DMS114 treated with DMSO at 0.1 percent for 48 hours (cell line): ENCODE data around the gene CALML3.
"Not testable (repeated sequence)": the region's sequence is repeated elsewhere in the genome, so short reads cannot be mapped to it uniquely, and the experiment has no call there.

Experiments
- DNase-seq: peaks from one replicate; lab custom pipeline; 2025; ENCODE audit not compliant: unreplicated experiment; lab: John Stamatoyannopoulos, UW

Gene CALML3

DNA sequence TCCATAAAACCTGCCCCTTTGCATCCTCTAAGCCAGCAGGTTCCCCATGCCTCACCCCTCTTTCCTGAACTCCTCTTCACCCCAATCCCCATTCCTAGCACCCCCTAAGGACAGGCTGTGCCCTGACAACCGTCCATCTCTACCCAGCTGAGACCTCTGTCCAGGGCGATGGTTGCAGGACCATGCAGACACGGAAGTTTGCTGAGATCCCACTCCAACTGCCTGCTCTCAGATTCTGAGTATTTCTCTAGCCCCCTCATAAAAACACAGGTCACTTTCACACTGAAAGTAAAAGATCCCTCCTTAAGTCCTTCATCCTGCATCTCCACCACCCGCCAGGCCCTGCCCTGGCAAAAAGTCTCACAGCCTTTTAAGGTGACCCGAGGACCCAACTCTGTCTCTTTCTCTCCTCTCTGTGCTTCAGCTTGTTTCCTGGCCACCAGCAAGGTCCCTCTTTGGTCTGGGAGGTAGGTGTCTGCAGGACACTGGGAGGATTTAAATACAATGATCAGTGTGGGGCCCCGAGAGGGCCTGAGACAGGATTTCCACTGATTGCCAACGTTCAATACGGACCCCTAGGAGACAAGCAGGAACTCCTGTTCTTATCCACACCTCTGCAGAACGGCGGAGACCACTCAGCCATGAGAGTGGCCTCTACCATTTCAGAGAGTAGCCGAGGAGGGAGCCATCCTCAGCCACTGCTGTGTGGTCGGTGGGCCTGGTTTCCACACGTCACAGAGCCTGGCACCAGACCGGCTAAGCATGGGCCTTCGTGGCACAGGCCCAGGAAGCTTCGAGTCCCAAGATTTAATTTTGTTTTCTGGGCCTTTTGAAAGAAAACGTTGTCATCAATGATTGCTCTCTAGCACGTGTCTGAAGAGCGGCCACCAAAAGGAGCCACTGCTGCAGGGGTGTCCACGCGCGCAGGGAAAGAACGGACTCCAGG is 27.9 kb downstream of the CALML3 start:
- DNase-seq, result no peak

DNA sequence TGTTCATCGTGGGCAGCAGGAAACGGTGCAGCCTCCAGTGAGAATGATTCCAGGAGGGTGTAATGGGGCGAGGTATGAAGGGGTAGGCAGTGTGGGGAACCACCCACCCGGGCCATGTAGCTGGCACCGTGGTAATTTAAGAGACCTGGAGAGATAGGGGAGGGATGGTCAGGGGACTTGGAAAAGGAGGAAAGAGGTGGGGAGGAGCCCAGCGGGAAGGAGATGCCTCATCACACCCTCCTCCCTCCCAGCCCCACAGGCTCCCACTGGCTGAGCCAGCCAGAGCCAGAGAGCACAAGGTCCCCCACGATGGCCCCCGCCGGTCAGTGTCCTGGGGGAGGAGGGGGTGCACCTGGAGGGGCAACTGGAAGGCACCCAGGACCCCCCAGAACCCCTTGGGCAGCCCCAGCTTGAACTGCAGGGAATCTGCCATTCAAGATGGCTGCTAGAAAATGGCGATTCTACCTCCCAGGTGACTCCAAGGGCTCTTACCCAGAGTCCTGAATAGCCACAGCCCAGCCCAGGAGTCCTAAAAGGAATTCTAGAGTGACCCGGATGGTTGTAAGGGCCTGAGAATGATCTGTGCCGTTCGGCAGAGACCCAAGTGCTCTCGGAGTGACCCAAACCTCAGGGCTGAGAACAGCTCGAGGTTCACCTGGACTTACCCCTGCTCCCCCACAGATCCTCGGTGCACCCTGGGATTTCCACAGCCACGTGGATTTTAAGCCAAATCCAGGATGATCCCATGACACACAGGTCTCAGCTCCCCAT is 28.8 kb downstream of the CALML3 start:
- no peak for DNase-seq

DNA sequence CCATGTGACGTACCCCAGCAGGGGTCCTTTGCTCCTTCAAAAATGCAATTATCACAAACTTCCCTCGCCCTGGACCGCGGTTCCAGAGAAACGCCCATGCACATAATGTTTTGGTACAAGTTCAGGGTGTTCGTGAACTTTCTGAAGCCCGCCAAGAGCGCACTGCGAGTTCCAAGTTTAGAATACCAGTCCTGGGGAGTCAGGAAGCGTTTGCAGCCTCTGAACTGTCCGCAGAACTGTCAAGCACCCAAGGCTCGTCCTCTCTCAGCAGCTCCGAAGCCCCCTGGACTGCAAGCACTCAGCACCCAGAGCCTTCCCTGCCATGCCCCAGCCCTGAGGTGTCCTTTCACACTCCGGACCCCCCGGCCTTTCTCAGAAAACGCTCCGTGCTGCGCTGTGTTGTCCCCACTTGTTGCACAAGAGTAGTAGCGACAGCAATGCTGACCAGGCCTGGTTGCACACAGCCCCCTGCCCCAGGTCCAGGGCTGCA is 30.3 kb downstream of the CALML3 start:
- DNase-seq, result no peak

DNA sequence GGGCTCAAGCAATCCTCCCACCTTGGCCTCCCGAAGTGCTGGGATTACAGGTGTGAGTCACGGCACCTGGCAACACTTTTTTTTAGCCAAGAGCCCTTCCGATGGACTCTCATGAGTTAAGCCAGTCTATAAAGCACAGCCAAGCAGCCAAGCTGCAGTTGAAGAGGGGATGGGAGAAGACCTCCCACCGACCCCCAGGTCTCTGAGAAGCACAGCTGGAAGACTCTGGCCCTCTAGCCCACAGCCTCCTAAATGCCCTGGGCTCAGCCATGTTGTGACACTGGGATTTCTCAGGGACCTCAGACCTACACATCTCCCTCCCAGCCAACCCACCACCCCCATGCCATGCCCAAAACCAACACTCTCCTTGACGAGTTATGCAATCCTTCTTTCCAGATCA is 31.1 kb downstream of the CALML3 start:
- no peak for DNase-seq

DNA sequence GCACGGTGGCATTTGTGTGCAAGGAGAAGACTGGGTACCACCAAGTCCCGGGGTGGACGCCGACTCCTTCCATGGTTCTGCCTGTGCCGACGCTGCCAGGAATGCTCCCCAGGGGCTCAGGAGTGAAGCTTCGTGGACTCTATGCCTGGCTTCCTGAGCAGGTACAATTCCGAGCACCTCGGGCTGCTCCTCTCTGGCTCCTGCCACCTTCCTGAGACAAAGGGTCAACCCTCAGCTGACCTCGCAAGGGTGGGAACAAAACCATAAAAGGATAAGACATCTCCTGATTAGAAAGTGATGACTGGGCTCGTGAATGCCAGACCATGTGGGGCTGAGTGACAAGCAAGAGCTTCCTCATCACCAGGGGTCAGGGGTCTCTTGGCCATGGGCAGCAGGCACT is 31.8 kb downstream of the CALML3 start:
- no peak for DNase-seq

DNA sequence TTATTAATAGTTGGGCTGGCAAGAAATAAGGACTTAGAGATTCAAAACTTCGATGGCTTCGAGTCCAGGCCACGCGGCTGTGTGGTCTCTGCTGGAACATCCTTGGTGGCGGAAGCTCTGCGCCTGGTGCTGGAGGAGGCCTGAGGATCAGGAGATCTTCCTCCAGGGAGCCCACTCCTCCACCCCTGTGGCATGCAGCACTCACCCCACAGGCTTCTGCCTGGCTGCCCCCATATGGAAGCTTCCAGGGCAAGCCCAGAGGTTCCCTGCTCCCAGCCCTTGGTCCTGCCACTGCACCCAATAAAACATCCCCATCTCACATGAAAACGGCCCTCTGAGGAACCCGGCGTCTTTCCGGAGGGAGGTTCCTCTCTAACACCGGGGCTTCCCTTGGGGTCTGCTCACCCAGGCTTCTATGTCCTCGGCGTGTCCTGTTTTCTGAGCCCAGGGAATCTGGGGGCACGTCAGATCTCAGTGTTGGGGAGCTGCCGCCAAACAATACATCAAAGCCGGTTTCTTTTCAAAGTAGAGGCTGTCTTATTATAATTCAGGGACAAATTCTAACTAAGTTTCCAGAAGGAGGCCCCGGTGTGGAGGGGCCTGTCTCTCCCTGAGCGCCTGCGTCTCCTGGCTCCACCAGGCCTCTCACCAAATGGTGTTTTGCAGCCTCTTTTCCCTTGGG is 32.4 kb downstream of the CALML3 start:
- no peak for DNase-seq

DNA sequence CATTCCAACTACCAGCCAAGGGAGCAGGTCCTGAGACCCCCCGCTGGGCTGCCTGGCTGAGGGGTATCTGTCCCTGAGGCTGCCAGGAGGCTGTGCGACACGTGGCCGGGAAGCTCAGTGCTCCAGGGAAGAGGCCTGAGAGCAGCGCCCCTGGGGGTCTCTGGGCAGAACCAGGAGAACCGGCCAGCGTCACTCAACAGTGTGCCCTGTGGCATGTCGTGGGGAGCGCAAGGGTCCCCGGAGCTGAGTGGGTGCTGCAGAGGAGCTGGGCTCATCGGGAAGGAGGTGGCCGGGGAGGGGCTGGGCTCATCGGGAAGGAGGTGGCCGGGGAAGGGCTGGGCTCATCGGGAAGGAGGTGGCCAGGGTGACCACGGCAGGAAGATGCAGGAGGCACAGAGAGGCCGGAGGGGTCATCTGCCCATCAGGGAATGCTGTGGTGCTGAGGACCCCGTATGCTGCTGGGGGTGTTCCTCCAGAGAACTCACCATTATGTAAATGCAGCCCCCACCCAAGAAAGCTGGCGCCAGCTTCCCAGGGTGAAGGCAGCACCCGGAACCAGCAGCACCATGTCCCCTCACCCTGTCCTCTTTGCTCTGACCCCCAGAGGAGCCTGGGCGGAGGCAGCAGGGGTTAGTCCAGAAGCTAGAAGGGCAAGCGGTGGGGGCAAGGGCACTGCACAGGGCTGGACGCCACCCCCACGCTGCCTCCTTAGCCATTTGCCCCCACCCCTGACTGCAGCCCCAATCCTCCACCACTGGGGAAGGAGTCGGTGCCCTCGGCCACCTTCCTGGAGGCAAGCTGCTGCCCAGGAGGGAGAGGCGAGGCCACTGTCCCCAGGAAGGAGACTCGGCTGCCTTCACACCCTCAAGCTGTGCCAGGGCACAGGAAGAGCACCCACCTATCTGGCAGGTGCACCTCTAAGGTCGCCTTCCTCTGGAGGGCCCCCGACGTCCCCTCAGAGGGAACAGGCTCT is 33.3 kb downstream of the CALML3 start:
- no peak for DNase-seq

DNA sequence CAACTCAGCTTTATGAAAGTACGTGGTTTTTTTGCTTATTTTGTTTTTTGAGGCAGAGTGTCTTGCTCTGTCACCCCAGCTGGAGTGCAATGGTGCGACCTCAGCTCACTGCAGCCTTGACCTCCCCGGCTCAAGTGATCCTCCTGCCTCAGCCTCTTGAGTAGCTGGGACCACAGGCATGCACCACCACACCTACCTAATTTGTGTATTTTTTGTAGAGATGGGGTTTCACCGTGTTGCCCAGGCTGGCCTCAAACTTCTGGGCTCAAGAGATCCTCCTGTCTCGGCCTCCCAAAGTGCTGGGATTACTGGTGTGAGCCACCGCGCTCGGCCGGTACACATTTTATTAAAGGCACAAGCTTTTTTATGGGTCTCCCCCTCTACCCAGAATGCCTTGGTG is 34.3 kb downstream of the CALML3 start:
- not testable (repeated sequence) for DNase-seq

DNA sequence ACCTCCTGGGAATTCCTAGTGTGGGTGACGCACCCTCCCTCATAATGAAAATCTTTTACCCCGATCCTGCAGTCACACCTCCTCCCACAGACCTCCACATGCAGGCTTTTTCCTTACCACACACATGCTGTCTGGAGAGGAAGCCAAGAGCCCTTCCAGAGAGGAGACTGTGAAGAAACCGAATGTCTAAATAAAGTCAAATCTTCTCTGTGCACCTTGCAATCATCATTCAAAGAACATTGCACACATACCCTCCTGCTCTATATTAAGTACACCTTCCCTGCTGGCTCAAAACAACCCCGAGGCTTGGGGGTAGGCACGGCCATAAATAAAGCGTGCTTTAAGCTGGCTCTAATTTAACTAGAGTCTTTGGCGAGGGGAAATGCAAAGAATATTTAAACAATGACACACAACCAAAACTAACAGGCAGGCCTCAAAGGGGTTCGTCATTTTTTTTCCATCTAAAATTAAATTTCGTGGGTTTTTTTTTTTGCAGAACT is 34.9 kb downstream of the CALML3 start:
- DNase-seq, result no peak

DNA sequence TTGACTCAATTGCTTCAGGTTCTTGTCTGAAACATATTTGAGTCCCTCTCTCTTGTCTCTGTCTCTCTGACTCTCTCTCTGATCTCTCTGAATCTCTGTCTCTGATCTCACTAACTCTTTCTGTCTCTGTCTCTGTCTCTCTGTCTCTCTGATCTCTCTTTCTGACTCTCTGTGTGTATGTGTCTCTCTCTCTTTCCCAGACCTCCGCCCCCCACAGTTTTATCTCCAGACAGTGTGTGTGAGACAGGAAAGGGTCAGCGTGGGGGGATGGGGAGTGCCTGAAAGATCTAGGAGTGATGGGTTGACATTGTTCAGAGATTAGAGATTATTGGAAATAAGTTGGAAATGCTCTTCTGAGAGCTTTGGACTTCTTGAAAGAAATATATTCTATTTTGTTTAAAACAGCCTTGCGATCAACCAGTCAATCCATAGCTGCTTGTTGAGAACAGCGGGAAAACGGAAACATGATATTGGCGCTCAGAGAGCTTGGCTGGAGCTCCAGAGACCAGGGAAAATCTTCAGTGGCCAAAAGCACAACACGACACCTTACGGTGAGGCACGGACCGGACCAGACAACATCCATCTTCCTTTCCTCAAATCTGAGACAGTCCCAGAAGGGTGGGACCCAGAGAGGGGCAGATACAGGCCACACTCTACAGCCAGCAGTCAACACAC is 35.5 kb downstream of the CALML3 start:
- no peak for DNase-seq

DNA sequence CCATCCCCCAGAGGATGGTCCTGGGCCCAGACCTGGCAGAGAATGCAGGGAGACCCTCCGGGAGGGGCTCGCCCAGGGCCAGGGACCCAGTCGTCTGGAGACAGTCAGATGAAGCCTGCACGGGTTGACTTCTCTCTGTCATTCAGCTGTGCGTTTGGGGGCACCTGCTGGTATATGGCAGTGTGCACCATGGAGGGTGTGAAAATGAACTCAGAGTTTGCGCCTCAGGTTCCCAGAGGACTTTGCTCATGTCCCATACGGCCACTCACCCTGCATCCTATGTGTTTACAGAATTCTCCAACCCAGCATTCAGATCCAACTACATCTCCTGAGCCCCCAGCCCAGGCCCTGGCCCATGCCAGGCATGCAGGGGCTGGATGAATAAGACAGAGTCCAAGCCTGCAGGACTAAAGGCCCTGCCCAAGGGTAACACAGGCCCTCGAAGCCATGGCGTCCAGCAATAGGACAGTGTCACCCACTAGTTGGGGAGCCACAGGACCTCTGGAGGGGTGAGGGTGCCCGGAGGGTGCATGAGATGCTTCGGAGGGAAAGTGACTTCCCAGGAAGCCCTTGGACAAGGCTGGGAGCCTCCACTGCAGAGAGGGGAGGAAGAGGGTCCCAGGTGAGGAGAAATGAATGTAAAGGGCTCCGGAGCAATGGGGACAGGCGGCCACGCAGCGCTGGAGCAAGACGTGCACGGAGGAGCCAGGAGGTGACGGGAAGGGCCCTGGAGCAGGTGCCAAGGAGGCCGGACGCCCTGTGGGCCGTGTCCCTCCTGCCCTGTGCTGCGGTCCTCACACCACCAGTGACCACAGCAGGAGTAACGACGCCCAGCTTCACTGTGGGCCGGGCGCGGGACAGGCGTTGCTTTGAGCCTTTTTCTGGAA is 36.3 kb downstream of the CALML3 start:
- DNase-seq, result no peak

DNA sequence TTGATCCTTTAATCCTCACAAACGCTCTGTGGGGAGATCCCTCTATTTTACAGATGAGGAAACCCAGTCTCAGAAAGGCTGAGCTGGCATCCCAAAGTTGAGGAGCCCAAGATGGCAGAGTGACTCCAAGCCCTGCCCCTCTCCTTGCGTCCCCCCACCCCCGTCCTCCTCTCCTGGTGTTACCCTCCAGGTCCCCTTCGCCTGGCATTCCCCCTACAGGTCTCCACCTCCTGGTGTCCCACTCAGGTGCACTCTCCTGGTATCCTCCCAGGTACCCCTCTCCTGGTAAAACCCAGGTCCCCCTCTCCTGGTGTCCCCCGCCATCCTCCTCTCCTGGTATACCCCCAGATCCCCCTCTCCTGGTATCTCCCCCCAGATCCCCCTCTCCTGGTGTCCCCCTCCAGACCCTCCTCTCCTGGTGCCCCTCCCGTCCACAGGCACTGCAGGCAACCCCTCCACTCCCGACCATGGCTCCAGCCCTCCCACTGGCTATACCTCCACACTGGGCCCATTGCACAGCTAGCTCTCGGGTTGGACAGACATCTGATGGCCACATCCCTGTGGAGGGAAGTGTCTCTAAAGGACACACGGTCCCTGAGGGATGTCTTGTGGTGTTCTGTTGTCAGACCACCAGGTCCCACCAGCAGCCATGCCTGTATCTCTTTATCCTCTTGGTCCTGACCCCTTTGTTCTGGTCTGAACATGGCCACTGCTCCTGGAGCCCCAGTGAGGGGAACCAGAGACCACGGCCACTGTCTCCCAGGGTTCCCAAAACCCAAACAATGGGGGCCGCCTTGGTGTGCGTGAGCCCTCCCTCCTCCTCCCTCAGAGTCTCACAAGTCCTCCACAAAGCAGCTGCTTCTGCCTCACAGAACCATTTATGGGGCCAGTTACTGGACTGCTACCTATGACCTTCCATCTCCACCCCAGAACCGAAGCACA is 37.2 kb downstream of the CALML3 start:
- DNase-seq, result no peak

DNA sequence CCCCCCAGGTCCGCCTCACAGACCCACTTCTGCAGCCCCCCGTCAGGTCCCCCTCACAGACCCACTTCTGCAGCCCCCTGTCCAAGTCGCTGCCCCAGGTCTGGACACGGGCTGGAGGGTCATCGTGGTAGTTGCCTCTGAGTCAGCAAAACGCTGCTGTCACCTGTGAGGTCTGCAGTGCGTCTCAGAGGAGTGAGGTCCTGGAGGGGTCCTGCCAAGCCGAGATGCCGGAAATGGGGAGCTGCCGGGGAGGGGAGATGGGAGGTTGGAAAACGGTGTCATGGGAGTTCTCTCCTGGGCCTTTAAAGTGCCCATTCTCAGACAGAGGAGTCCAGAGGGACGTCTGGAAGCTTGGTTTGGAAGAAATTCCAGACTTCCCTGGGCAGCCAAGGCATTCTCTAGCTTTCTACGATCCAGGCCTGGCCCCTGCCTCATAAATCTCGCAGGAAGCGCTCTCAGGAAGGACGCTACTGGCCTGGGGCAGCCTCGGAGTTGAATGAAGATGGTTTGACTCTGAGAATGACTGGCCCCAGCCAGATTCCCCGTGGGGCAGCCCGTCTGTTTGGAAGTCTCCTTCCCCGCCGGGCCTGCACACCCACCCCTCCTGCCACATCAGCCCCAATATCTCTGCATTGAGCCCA is 38.7 kb downstream of the CALML3 start:
- no peak for DNase-seq

DNA sequence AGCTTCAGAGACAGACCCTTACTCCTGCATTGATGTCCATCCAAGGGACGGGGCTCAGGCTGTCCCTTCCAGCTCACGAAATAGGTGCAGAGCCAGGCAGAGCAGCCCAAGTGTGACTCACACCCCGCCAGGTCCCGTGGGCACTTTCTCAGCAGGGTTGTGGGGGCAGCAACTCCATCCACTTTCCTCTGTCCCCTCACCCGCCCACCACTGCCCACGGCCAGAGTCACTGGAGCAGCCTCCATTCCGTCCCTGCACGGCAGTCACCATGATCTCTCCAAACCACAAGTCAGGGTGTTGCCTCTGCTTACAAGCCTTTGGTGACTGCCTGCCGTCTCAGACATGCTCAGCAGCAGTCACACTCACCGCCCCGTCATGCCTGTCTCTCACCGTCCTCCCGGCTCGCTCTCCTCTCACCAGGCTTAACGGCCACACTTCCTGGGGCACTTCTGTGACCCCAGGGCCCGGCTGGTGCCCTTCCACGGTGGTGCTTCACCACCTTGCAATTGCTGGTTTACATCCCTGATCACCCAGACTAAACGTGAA is 39.3 kb downstream of the CALML3 start:
- no peak for DNase-seq

DNA sequence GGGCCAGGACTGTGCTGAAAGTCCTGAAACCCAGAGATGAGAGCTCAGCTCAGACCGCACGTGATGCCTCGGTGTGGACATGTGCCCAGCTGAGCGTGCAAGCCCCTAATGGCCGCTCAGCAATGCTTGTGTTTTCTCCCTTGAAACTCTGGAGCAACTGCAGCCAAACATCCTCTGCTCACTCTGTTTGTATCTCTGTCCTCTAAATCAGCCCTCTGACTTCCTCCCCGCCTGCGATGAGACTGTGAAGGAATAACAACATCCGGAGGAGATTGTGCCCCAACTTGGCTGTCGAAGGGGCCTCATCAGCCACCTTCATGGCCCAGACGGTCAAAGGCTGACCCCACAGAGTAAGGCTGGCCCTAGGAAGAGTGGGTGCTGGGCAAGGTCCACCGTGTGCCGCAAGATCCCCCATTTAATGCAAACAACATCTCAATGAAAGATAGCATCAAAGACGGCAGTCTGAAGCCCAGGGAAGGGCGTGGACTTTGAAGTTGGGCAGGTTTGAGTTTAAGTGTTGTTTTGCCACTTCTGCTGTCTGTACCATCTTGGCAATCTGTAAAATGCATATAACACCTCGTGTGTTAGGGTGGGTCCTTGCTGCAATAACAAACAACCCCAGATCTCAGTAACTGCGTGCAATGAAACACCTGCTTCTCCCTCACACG is 39.9 kb downstream of the CALML3 start:
- DNase-seq, result no peak

DNA sequence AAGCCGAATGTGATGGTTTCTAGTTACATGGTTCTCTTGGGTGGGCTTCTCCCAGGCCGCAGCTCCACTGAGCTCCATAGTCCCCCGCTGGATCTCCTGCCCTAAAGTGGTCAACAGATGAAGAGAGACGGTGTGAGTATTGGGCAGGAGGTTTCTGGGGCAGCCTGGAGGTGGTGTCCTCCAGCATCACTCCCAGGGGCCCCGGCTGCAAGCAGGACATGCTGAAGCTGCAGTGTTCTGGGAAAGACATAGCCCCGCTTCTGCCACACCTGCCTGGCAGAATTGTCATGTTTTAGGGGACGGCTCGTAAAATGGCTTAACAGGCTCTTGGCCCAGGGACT is 40.4 kb downstream of the CALML3 start:
- DNase-seq, result no peak
